HG03469 (cell line): Measurements from ENCODE around the gene VTI1A.
"Not testable (repeated sequence)": the region's sequence is repeated elsewhere in the genome, so short reads cannot be mapped to it uniquely, and the experiment has no call there.

ENCODE experiments used
- ATAC-seq: cut with Tn5 transposase; IDR thresholded peaks from one replicate; pipeline ENCODE4 v1.9.1; 2021; ENCODE audit warnings: mild to moderate bottlenecking, moderate library complexity, moderate number of reproducible peaks; ENCODE audit not compliant: unreplicated experiment

The VTI1A gene

DNA sequence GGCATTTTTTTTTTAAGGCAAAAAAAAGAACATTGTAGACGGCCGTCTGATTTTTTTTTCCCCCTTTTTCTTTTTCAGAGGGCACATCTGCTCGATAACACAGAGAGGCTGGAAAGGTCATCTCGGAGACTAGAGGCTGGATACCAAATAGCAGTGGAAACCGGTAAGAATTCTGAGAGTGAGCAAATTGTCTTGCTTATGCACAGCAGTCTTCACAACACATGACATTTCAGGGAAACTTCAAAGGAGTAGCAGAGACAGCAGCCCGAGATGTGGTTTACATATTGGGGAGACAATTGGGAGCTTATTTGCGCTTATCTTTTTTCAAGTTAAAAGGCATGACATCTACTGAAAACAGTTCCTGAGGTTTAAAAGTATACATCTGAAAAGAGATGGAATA lies 91.2 kb downstream of the VTI1A start:
- no peak for ATAC-seq

DNA sequence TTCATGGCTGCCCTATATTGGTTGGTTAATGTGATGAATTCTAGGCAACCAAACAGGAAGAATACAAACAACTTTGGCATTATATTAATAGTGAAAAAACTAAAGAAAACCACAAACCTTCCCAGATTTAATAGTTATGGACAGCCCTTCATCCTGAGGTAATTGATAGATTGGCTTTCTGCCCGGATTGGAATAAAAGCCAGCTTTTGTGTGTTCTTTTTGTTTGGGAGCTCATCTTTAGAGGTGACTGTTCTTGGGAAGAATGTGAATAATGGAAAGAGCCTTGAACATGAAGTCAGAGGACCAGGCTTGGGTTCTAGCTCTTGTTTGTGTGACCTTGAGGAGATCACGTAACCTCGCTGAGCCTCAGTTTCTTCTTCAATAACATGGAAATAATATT lies 92.3 kb downstream of the VTI1A start:
- ATAC-seq = no peak

DNA sequence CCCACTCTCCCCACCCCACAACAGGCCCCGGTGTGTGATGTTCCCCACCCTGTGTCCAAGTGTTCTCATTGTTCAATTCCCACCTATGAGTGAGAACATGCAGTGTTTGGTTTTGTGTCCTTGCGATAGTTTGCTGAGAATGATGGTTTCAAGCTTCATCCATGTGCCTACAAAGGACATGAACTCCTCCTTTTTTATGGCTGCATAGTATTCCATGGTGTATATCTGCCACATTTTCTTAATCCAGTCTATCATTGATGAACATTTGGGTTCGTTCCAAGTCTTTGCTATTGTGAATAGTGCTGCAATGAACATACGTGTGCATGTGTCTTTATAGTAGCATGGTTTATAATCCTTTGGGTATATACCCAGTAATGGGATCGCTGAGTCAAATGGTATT lies 95.8 kb downstream of the VTI1A start:
- ATAC-seq = not testable (repeated sequence)

DNA sequence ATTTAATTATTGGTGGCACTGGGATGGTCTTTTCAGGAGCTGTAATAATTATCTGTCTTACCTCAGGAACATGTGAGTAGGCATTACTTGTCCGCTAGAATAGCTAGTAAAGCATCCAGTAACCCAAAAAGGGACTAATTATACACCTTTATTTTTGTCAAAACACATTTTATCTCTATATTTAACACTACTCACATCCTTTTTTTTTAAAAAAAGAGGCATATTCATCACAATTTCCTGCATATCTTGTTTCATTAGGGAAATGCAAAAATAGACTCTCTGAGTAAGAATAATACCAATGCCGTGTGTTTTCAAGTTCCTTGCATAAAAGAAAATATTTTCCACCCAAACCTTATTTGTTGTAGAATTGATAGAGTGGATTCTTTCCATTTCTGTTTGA lies 99.5 kb downstream of the VTI1A start:
- ATAC-seq = no peak

DNA sequence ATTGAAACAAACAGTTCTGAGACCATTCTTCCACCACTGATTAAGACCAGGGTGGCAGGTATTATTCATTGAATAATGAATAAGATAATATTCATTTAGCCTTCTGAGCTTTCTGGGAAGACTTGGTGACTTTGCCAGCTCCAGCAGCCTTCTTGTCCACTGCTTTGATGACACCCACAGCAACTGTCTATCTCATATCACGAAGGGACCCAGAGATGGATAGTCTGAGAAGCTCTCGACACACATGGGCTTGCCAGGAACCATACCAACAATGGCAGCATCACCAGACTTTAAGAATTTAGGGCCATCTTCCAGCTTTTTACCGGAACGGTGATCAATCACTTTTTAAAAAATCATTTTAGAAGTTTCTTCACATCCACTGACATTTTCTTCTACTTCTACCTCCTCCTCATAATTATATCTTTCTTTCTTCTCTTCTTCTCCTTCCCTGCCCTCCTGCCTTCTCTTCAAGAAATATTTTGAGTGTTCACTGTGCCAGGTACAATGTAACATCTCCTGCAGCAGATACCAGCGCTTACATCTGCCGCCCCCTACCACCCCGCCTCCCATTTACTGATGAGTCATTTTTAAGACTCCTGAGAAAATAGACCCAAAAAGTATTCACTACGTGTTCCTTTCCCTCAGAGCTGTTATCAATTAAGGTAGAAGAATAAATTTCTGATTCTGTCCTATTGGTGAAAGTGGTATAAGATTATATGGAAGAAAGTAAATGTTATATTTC lies 101.7 kb downstream of the VTI1A start:
- ATAC-seq = no peak

DNA sequence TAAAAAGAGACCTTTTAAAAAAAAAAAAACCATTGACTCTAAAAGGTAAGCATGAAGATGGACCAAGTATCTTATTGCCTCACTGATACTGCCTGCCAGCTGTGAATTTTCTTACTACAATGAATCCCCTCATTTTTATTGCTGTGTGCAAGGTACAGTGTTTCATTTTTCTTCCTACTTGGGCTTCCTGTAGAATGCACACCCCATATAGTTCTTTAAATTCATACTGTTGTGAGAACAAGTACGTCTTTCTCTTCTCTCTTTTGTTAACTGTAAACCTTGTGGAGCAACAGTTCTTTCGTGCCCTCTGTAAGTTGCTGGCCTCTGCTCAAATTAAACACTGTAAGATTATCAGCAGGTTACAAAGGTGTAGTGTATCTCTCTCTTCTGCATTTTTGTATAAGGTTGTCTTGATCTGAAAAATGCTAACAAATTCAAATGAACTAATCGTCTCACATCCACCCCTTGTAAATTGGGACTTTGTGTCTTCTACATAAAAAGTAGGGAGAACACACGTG lies 105.6 kb downstream of the VTI1A start:
- no peak for ATAC-seq

DNA sequence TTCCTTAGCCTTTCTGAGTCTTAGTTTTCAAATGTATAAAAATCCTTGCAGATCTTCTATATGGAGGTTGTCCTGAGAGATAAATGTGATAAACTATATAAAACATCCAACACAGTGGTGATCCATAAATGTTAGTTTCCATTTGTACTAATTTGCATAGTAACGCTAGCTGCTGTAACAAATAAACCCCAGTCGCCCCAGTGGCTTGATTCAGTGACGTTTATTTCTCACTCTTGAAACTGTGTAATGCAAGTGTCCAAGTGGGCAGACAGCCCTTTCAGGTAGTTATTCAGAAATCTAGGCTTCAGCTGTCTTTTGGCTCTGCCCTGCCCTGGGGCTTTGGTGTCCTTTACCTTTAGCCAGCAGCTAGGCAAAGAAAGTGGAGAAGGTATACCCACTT lies 106.3 kb downstream of the VTI1A start:
- no peak for ATAC-seq

DNA sequence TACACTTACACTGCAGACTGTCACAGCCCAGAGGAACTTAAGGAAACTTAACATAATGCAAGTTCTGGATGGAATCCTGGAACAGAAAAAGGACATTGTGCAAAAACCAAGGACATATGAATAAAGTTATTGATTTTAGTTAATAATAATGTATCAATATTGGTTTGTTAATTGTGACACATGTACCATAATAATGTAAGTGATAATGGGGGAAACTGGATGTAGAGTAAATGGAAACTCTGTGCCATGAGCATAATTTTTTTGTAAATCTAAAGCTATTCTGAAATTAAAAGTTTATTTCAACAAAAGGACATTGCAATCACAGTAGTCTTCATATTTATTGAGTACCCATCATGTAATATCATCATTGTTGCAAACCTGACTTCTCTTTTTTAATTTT lies 107.2 kb downstream of the VTI1A start:
- no peak for ATAC-seq

DNA sequence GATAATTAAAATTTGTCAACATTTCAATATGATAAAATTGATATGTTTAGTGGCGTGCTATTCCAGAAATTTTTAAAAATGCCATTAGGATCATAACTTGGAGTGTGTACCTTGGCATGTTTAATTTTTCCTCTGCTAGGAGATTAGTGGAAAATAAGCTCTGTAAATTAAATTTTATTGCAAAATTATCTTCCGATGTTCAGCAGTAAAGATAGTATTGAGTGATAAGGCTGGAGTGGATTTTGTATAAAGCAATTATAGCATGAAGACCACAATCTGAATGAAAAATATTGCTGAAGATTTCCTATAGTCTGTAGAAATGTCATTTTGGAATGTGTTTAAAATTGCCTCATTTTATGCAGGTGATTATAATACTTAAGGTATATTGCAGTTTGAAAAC lies 110.2 kb downstream of the VTI1A start:
- no peak for ATAC-seq

DNA sequence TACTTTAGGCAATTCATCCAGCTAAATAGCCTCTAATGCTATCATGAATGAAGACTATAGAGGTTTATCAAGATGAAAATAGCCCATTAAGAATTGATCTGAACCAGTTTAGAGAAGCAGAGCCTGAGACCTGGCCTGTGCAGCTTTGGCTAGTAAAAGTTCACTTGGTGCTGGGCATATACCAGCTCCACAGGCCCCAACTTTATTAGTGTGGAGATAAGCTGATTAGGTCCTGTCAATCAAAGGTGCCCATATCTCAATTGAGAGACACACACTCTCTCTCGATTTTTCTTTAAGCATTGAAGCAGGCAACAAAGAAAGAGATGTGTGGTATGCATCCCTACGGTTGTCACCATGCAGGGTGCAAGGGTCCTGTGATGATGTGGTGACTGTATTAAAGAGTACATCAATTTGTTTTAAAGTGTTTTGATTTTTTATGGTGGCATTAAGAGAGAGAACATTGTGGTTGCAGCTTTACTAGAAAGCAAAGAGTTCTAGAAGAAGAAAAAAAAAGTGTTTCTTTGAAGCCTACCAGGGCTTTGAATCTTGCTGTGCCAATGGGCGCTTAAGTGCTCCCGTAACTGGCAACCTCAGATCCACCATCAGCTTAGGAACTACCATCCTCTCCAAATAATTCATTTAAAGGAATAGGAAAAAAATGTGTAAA lies 111.6 kb downstream of the VTI1A start:
- ATAC-seq = no peak

DNA sequence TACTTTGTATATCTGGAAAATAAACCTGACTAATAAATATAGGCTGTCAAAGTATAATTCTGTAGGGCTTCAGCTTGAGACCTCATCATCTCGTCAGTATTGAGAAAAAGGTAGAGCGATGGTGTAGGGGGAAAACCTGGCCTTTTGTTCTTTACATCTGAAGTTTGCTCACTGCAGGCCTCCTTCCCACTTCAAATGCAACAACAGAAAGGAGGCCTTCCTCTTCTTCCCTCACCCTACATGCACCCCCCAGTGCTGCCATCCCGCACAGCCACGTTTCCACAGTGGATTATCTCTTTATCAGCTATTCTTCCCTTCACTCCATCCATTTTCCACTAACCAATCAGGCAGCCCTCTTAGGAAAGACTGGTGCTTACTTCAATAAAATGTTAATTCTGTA lies 112.3 kb downstream of the VTI1A start:
- no peak for ATAC-seq

DNA sequence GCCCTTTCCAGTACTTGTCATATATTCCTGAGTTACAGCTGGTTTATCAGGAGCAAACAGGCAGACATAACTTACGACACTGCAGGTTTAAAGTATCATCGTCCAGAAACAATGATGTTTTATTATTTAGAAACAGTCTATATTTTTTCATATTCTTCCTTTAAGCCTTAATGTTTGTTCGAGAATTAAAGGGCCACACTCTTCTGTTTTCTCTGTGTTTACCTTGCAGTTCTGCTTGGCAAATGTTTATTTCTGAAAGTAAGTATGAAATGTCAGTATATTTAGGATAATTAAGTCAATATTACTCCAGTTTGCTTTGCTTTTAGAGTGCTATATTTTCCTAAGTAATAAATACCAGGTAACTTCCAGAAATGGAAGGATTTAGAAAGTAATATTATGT lies 115.1 kb downstream of the VTI1A start:
- ATAC-seq = no peak

DNA sequence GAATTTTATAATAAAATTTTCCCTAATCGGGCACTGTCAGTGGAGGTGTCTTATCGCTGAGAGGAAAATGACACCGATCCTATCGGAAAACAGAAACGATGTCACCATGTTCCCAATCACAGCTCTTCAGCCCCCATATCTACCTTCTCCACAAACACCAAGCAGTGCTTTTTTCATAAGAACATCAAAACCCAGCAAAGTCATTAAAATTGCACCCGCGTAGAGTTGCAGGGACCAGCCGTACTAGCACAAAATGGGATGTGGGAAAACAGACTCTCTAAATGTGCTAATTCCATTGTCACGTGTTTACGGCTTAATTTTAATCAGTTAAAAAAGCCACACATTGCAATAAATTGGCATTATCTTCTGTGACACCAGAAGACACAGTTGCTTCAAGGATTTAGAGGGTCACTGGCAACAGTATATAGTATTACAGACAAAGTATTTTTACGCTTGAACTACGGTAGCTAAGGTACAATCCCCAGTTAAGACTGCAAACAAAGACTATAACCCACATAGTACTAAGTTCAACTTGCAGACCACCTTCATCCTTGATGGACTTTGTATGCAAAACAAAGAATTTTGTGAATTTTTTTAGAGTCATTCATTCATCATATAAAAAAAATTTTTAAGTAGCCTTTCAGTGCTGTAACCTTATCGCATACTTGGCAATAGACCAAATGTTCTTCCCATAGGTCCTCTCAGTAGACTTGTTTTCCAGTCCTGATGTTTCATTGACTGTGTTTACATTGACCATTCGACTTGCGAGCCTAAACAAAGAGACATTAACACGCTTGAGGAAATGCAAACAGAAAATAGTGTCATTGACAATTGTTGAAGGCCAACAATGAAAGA lies 116.0 kb downstream of the VTI1A start:
- ATAC-seq = no peak

DNA sequence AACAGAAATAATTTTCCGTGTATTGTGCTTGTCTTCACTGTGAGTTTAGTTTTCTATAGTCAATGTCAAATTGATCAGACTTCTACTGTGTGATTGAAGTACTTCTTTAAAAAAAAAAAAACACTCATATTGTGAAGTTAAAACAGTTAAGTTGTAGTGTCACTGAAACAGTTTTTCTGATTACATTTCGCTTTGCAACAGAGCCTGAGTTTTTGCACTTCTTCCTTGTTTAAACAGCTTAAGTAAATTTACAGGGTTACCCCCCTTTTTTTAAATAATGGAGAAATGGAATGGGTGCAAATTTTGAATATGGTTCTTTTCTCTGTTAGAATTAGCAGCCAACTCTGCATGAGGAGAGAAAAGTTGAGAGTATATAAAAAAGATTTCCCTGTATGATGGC lies 117.3 kb downstream of the VTI1A start:
- ATAC-seq = no peak

DNA sequence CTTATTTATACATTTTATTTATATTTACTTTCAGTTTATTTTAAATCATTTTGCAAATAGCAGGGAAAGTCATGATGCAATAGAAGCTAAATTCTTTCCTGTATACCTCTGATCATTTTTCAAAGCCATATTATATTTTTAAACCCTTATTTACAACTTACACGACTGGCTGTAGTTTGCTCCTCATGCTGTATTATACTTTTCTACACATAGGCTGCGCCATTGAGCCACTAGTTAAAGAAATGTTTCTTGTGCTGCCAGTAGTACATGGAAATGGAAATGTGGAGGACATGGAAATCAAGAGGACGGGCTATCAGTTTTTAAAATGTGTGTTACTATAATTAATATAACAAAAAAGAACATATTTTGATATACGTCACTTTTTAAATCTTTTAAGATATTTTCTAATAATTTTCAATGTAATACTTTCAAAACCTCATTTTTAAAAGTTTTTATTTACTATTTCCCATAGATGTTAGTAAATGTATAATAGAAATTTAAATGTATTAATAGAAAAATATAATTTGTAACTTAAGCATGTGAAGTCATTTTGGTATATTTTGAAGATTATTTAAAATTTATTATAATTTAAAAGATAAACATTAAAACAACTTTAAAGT lies 118.5 kb downstream of the VTI1A start:
- ATAC-seq = no peak

DNA sequence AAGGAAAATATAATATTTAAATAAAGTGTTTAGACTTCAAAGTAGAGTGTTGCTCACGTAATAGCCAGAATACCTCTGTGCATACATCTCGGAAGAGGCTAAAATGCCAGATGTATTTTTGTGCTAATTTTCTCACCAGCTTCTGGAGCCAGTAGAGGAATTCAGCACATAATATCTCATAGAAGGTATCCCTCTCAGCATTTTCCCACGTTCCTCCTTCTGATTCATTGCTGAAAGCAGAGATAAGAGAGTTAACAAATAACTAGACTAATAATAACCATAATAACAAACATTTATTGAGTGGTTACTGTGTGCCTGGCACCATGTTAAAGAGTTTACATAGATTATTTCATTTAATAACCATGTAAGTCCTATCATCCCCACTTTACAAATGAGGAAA lies 123.6 kb downstream of the VTI1A start:
- no peak for ATAC-seq

DNA sequence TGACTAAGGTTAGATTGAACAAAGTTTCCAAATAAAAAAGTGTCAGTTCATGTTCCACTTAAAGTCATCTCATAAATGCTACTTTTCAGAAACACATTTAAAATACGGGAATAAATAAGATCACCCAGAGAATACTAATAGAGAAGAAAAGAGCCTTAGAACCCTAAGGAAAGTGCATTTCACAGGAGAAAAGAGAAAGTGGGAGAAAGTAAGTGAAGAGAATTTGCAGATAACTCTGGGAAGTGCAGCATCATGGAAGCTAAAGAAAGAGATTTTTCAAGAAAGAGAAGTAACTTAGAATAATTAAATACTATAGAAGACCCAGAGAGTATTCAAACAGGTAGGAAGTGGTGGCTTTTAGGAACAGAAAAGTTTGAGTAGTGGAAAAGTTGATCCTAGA lies 132.6 kb downstream of the VTI1A start:
- no peak for ATAC-seq

DNA sequence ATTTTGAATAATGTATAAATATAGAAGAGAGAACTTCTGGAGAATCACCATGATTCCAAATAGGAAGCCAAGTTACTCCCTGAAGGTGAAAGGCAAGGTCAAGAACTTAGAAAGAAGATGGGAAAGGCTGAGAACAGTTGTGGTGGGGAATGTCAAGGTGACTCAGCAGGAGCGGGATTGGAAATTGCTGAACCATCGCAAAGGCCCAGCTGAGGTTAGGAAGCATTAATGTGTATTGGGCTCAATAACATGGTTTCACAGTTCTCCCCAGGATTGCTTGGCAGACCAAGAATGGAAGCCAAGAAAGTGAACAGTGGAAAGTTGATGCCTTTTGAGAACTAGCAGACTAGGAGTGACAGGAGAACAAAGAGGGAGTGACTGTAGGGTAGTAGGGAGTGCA lies 133.3 kb downstream of the VTI1A start:
- ATAC-seq = no peak

DNA sequence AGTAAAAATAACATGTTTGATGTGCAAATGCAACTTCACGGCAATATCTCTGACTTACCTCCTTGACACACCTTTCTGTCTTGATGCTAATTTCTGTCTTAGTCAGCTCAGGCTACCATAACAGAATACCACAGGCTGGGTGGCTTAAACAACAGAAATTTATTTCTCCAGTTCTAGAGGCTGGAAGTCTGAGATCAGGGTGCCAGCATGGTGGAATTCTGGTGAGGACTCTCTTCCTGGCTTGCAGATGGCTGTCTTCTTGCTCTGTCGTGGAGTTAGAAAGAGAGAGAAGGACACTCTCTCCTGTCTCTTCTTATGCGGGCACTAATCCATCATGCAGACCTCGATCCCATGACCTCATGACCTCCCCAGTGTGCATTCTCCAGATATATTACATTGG lies 134.9 kb downstream of the VTI1A start:
- no peak for ATAC-seq

DNA sequence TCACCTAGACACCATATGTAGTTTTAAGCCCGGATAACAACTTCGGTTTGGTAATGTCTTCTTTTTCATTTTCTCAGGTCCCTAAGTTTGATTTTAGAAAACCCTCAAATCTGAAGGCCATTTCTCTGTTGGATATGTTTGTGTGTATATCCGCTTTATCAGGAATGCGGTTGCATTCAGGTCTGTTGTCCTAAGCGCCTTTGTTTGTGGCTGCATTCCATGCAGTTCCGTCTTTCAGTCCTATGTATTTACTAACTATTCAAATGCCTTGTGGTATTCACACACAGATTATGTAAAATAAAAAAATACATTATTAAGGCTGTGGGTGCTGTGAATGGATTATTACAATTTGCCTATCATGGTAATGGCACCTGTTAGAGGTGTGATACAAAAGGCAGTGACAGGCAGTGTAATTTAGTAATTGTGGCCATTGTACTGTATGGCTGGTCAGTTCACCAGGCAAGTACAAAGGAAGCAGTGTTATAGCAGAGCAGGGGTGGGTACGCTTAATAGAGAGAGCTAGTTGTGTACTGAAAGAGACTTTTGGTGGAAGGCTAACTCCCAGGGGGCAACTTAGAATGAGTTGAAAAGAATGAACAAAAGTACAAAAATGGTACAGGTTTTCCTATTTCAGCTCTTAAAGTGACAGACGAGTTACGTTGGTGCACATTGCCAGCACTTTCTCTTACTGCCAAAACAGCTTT lies 136.4 kb downstream of the VTI1A start:
- ATAC-seq = no peak

DNA sequence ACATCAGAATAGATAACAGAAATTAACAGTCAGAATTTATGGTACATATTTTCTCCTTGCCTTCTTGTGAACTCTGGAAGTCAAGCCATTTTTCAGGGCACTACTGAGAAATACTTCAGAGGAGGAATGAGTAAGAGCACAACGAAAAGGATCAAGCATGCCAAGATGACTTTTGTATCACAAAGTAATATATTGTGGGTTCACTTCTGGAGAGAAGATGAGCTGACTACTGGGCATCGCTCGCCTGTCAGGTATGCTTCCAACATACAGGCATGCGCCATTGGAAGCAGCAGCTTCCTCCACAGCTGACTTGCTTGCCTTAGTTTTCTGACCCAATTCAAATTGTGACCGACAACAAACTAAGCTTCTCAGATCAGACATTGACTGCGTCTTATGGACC lies 137.3 kb downstream of the VTI1A start:
- ATAC-seq = no peak
